ENCODE measurements around the gene KLF15.
A peak's percentile ranks its signal among the peaks of the same experiment; 100 is the strongest.

Gene KLF15

GRCh38 chr3:126389112-126389793 lies 32.0 kb upstream of the KLF15 start:
- peak; percentile 89 for DNase-seq (ENCODE audit: low spot score)

DNA sequence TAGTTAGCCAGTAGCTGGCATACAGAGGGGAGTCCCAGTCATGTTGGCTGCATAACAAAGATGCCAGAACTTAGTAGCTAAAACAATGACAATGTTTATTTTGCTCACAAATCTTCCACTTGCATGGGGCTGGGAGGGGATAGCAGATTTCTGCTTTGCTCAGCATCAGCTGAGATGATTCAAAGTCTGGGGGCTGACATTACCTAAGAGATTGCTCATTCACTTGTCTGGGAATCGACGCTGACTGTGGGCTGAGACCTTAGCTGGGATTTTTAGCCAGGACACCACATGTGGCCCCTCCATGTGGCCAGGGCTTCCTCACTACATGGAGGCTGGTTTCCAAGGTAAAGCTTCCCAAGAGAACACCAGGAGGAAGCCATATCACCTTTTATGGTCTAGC lies 24.8 kb upstream of the KLF15 start:
- no peak for DNase-seq (ENCODE audit: low spot score)

- DNase-seq (ENCODE audit: low spot score): no peak
Observed at GRCh38 chr3:126380011-126380768, 23.0 kb upstream of the KLF15 start.

DNA sequence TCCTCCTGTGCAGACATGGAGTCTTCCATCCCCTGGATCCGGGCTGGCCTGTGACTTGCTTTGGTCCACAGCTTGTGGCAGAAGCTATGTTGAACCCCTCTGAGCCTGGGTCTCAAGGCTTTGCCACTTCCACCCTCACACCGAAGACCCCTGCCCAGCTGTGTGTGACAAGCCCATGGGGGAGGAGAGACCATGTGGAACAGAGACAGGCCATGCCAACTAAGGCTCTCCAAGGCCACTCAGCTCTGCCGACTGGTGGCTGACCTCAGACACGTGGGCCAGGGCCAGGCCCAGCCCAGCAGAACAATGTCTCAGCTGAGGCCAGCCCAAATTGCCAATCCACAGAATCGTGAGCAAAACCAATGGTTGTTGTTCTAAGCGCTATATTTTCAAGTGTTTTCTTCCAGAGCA lies 21.1 kb upstream of the KLF15 start:
- no peak for DNase-seq (ENCODE audit: low spot score)

DNA sequence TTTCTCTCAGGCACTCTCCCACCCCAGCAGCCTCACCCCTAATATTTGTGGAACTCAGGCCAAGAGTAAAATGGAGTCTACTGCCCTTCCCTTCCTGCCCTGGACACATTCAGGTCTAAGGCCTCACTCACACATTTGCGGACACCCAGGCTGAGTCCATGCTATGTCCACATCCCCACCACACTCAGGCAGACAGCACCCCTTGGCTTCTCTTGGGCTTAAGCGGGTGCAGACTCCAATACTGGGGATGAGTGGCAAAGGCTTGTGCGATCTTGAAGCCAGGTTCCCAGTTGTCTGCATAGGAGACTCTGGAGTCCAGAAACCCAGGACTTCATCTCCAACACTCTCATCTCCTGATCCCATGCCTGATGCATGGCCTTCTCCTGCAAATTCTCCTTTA lies 20.0 kb upstream of the KLF15 start:
- DNase-seq (ENCODE audit: low spot score): no peak

- DNase-seq (ENCODE audit: low spot score): no peak
Observed at GRCh38 chr3:126376444-126376843, 19.2 kb upstream of the KLF15 start.

DNA sequence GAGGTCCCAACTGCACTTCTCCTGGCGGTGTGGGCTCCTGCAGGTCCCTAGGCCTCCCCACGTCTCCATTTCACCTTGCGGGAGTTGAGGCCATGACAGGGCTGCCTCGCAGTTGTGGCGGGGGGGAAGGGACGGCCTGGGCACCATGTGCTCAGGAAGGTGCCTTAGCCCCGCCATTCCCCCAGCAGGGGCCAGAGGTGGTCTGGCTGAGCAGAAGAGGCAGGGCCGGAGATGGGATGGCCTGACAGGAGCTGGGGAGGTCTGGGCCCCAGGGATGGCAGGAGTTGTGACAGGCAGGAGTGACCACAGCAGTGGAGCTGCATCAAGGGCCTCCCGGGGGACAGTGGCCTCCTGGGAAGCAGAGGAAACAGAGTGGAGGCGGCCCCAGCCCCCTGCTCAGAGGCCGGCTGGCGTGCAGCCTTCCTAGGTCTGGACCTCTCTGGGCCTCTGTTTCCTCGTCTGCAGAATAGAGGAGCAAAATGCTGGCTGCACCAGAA lies 18.7 kb upstream of the KLF15 start:
- no peak for DNase-seq (ENCODE audit: low spot score)

- peak; percentile 44 for DNase-seq (ENCODE audit: low spot score)
Observed at GRCh38 chr3:126373682-126374601, 16.7 kb upstream of the KLF15 start.

- DNase-seq (ENCODE audit: low spot score): no peak
Observed at GRCh38 chr3:126373146-126373613, 16.0 kb upstream of the KLF15 start.

DNA sequence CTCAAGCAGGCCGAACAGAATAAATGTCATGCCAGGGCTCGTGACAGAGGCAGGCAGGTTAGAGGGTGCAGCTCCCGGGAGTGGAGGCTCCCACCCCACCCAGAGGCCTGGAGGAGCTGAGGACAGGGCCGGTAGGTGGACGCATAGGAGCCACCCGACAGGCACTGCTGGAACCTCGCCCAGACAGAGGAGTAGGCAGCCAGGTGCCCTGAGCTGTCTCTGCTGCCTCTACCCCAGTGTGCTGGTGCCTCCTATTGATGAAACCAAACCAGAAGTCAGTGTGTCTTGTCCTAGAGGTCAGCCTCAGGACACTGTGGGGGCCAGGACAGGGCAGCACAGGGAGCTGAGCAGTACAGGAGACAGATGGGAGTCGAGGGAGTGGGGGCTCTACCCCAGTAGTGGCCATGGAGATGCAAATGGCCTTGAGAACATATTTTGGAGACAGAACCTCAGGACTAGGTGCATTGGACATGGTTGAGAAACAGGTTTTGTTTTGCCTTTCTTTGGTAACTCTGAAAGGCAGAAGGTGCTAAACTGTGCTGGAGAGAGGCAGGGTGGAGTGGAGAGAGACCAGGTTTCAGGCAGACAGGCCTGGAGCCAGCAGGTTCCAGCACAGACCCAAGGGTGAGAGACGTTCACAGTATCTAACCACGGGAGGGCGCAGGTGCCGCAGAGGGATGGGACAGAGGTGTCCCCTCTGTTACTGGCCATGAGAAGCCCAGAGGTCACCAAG lies 15.4 kb upstream of the KLF15 start:
- no peak for DNase-seq (ENCODE audit: low spot score)

- no peak for DNase-seq (ENCODE audit: low spot score)
Observed at GRCh38 chr3:126371096-126371705, 14.0 kb upstream of the KLF15 start.

GRCh38 chr3:126370606-126371005 lies 13.4 kb upstream of the KLF15 start:
- no peak for DNase-seq (ENCODE audit: low spot score)

GRCh38 chr3:126370055-126370454 lies 12.8 kb upstream of the KLF15 start:
- no peak for DNase-seq (ENCODE audit: low spot score)

DNA sequence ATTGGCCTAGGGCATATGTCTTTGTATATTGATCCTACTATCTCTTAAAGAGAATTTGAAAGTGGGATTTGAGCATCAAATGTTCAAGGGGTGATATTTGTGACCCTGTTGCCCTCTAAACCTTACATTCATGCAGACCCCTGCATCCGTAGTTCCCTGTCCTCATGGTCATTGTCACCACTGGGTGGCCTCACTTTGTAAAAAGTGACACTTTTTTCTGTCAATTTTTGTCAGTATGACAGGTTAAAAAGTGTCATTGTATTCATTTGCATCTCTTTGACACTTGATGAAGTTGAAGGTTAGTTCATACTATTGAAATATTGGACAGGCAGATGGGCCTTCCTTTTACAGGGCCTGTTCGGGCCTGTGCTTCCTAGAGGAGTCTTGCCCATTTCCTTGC lies 12.3 kb upstream of the KLF15 start:
- no peak for DNase-seq (ENCODE audit: low spot score)

- DNase-seq (ENCODE audit: low spot score): no peak
Observed at GRCh38 chr3:126367316-126367805, 10.2 kb upstream of the KLF15 start.

DNA sequence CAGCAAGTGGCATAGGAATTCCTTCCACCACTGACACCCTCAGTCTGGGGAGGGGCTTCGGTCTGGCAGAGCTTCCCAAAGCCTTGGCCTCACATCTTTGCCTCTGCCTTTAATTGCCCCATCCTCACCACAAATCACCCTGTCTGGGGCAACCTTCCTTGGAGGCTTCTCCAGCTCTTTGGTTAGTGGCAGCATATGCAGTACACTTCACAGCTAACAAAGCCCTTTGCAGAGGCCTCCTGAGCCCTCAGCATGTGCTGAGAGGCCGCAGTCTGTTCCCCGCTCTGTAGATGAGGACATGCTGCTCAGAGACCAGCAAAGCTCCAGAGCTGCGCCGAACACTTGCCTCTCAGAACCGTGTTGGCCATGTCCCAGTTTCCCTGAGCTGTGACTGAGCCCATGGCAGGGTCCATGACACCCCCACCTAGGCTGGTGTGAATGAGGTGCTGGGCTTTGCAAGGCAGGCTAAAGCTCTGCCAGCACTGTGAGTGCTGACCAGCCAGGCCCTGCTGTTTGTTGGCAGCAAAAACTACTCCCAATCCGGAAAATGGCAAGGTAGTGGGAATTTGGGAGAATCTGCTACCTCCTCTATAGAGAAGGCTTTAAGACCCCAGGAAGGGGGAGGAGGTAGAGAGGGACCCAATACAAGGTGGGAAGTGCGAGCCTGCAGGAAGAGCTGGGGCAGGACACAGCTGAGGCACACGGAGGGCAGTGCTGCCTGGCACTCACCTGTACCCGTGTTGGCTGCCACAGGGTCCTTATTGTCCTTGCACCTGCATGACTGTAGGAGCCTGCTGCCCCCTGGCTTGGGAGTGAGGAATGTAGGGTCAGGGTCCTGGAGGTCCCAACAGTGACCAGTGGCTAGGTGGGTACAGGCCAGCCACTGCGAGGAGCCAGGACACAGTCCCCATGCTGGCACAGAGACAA lies 8.4 kb upstream of the KLF15 start:
- DNase-seq (ENCODE audit: low spot score): no peak

DNA sequence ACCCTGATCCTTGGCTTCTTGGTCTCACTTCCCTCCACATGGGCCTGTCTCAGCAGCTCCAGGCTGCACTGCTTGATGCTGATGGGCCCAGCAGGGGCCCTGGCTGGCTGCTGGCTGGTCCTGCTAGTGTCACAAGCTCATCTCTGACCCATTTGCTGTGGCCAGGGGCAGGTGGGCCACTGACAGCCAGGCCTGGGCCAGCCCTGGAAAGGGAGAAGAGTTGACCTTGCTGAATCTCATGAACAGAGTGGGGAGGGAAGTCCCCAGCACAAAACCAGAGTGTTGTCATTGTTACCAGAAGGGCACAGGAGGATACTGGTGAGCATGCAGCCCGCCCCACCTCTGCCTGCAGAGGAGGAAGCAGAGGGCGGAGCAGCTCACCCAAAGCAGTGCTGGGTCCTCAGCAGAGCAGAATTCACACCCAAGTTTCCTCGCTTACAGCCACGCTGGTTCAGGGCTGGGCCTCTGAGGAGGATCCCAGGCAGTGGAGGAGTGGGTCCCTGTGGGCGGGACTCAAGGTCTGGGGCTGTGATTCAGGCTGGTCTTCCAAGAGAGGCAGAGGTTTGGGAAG lies 7.6 kb upstream of the KLF15 start:
- no peak for DNase-seq (ENCODE audit: low spot score)

- DNase-seq (ENCODE audit: low spot score): no peak
Observed at GRCh38 chr3:126364130-126364695, 7.0 kb upstream of the KLF15 start.

GRCh38 chr3:126361211-126361610 lies 4.0 kb upstream of the KLF15 start:
- DNase-seq (ENCODE audit: low spot score): no peak
